Activated T-cell treated with anti-CD3 and anti-CD28 coated beads for 1 hour (primary cell): ENCODE results near the gene CLP1.
"Not testable (repeated sequence)": the region's sequence is repeated elsewhere in the genome, so short reads cannot be mapped to it uniquely, and the experiment has no call there.

ENCODE experiments used
- DNase-seq: peaks from one replicate; pipeline ENCODE4 v3.0.0-alpha.2; 2020; ENCODE audit warnings: low read depth

CLP1 gene

GRCh38 chr11:57641011-57641807 lies 16.4 kb upstream of the CLP1 start:
- DNase-seq: no peak

GRCh38 chr11:57643802-57644201 lies 13.8 kb upstream of the CLP1 start:
- no peak for DNase-seq

GRCh38 chr11:57644748-57645688 lies 12.5 kb upstream of the CLP1 start:
- peak; percentile 83 for DNase-seq

GRCh38 chr11:57645689-57646085 lies 11.9 kb upstream of the CLP1 start:
- DNase-seq: no peak

- DNase-seq: no peak
Observed at GRCh38 chr11:57646194-57646798, 11.3 kb upstream of the CLP1 start.

- no peak for DNase-seq
Observed at GRCh38 chr11:57646799-57647303, 10.7 kb upstream of the CLP1 start.

GRCh38 chr11:57647372-57647771 lies 10.2 kb upstream of the CLP1 start:
- no peak for DNase-seq

GRCh38 chr11:57647960-57648800 lies 9.4 kb upstream of the CLP1 start:
- no peak for DNase-seq

GRCh38 chr11:57648801-57649735 lies 8.5 kb upstream of the CLP1 start:
- no peak for DNase-seq

- DNase-seq: peak; percentile 55
Observed at GRCh38 chr11:57649826-57650738, 7.5 kb upstream of the CLP1 start, which contains the start of gene YPEL4. Gene YPEL4, minus strand, starts transcription at chr11:57649912. Its CDS starts 2,805 bp downstream, at chr11:57647107.

GRCh38 chr11:57650739-57651090 lies 6.8 kb upstream of the CLP1 start:
- no peak for DNase-seq

GRCh38 chr11:57651408-57651807 lies 6.2 kb upstream of the CLP1 start:
- DNase-seq: no peak

- not testable (repeated sequence) for DNase-seq
Observed at GRCh38 chr11:57652230-57652629, 5.3 kb upstream of the CLP1 start.

- no peak for DNase-seq
Observed at GRCh38 chr11:57652662-57653061, 4.9 kb upstream of the CLP1 start.

GRCh38 chr11:57653163-57653562 lies 4.4 kb upstream of the CLP1 start:
- DNase-seq: no peak

- no peak for DNase-seq
Observed at GRCh38 chr11:57656885-57657193, 723 bp upstream of the CLP1 start.

GRCh38 chr11:57658023-57658361 lies 430 bp downstream of the CLP1 start:
- no peak for DNase-seq

GRCh38 chr11:57659669-57660068 lies 2.1 kb downstream of the CLP1 start:
- no peak for DNase-seq

GRCh38 chr11:57662893-57663292 lies 5.3 kb downstream of the CLP1 start:
- DNase-seq: no peak

- no peak for DNase-seq
Observed at GRCh38 chr11:57663975-57664374, 6.4 kb downstream of the CLP1 start.
